Measurements from ENCODE around the gene MAPK7.

The MAPK7 gene

GRCh38 chr17:19369107-19369778, 9.1 kb upstream of the MAPK7 start:
- no peak overlapping the region for H3K27ac ChIP-seq
- TF ChIP-seq CTCF (IDR thresholded peaks at IDR 0.05) (no peak), ZFX (IDR thresholded peaks at IDR 0.05; ENCODE audit: borderline replicate concordance) (no peak)

GRCh38 chr17:19369846-19370492, 8.3 kb upstream of the MAPK7 start:
- H3K27ac ChIP-seq, result no peak overlapping the region
- no peak for TF ChIP-seq ZFX (IDR thresholded peaks at IDR 0.05; ENCODE audit: borderline replicate concordance)
- no peak for TF ChIP-seq CTCF (IDR thresholded peaks at IDR 0.05)

- no peak overlapping the region for H3K27ac ChIP-seq
- no peak for TF ChIP-seq ZFX (IDR thresholded peaks at IDR 0.05; ENCODE audit: borderline replicate concordance)
- no peak for TF ChIP-seq CTCF (IDR thresholded peaks at IDR 0.05)
Measured at GRCh38 chr17:19370493-19370960, 7.8 kb upstream of the MAPK7 start.

GRCh38 chr17:19371259-19372010, 6.9 kb upstream of the MAPK7 start:
- no peak for TF ChIP-seq ZFX (IDR thresholded peaks at IDR 0.05; ENCODE audit: borderline replicate concordance)
- no peak for TF ChIP-seq CTCF (IDR thresholded peaks at IDR 0.05)
- no peak overlapping the region for H3K27ac ChIP-seq

- no peak overlapping the region for H3K27ac ChIP-seq
- TF ChIP-seq ZFX (IDR thresholded peaks at IDR 0.05; ENCODE audit: borderline replicate concordance), result no peak
- no peak for TF ChIP-seq CTCF (IDR thresholded peaks at IDR 0.05)
Measured at GRCh38 chr17:19372011-19372370, 6.3 kb upstream of the MAPK7 start.

GRCh38 chr17:19372439-19372838, 5.9 kb upstream of the MAPK7 start:
- no peak for TF ChIP-seq ZFX (IDR thresholded peaks at IDR 0.05; ENCODE audit: borderline replicate concordance)
- TF ChIP-seq CTCF (IDR thresholded peaks at IDR 0.05), result no peak
- H3K27ac ChIP-seq, result no peak overlapping the region
